ENCODE data around the gene USP51.
"Not testable (repeated sequence)": the region's sequence is repeated elsewhere in the genome, so short reads cannot be mapped to it uniquely, and the experiment has no call there.

USP51 gene

DNA sequence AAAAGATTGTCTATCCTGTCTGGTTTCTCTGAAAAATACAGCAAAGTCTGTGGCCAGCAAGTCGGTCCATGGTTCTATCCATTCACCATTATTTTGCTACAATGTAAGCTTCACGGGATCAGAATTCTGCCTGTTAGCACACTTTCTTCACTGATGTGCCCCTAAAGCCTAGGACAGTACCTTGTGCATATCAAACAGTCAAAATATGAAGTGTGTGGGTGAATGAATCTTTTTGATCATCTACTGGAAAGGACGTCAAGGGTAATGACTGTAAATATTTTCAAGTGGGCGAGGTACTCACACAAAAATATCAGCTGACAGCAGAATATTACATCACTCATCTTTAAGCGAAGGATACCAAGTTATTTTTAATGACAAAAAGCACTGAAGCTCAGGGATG is 24.5 kb downstream of the USP51 start:
- DNase-seq (ENCODE audit: low spot score) = not testable (repeated sequence)

DNA sequence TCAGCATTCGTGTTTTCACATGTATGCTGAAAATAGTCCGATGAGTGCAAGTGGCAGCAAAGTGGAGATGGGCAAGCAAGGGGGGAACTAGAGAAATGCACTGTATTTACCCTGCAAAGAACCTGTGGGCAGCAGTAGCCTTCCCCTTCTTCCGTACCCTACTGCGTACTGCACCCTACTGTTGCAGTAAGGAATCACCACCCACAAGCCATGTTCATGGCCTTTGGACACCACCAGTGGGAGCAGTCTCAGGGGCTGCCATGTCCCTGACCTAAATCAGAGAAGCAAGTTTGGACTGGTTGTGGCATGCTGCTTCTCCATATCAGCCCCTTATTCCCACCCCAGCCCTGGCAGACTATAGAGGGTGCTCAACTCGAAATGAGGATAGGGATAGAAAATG is 25.6 kb downstream of the USP51 start:
- not testable (repeated sequence) for DNase-seq (ENCODE audit: low spot score)

DNA sequence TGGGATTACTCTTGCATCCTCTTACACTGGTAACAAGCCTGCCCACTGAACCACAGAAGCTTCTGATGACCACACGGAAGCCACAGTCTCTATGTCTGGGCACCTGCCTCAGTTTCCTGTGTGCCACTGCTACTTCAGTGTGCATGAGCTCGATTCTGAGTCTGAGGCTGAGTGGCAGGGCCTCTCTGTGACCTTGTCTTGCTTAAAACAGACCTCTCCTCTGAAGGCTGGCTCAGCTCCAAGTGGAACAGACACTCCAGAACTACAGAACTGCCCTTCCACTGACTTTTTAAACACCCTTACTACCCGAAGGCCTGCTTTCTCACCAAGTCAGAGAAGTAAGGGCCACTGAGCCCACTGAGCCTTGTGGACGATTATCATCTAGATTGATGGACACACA is 29.7 kb downstream of the USP51 start:
- DNase-seq (ENCODE audit: low spot score) = not testable (repeated sequence)

DNA sequence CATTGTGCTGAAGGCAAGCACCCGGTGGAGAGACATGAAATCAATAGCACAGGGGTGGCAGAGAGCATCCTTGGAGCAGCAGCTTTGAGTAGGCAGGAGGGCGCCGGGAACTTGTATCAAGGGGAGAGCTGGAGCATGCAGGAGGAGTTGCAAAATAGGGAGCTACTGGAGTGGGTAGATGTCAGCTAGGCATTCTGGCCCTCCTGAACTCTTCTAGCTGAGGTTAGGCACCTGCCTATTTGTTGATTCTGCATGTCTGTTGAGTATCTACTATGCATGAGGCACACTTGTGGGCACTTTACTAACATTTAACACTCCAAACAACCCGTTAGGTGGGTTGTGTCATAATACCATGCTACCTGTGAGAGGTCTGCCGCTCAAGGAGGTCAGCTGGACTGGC is 30.2 kb downstream of the USP51 start:
- DNase-seq (ENCODE audit: low spot score) = not testable (repeated sequence)

DNA sequence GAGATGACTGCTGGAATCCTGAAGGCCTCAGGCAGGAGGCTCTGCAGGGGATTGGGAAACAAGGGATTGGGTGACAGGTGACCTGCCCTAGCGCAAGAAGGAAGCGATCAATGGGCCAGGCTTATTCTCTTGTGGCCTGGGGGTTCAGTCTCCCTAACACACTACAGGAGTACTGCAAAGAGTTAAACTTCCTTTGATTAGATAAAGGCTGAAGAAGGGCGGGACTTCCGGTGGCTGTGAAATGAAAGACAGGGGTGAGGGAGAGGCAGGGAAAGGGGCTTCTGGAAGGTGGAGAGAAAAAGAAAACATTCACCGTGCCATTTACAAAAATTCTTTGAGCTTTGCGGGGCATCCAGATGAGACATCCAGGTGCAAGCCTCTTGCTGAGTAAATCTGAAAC is 33.9 kb downstream of the USP51 start:
- DNase-seq (ENCODE audit: low spot score) = not testable (repeated sequence)

DNA sequence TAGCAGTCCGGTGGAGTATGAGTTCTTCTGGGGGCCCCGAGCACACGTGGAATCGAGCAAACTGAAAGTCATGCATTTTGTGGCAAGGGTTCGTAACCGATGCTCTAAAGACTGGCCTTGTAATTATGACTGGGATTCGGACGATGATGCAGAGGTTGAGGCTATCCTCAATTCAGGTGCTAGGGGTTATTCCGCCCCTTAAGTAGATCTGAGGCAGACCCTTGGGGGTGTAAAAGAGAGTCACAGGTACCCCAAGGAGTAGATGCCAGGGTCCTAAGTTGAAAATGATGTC is 36.9 kb downstream of the USP51 start:
- DNase-seq (ENCODE audit: low spot score) = no peak

DNA sequence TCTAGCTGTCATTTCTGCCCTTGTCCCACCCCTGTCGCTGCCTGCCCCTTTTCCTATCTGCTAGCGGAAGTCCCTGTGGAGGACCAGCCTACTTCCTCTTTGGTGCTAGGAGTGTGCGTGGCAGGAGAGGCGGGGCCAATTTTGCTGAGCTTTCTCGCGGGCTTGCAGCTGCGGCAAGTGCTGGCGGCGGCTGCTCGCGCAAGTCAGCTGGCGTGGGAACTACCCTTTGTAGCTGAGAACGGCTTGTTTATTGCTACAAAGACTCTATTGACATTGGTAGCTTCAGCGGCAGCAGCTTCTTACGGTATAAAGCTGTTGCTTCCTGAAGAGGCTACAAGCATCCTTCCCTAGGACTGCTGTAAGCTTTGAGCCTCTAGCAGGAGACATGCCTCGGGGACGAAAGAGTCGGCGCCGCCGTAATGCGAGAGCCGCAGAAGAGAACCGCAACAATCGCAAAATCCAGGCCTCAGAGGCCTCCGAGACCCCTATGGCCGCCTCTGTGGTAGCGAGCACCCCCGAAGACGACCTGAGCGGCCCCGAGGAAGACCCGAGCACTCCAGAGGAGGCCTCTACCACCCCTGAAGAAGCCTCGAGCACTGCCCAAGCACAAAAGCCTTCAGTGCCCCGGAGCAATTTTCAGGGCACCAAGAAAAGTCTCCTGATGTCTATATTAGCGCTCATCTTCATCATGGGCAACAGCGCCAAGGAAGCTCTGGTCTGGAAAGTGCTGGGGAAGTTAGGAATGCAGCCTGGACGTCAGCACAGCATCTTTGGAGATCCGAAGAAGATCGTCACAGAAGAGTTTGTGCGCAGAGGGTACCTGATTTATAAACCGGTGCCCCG is 37.4 kb downstream of the USP51 start, which contains the start of gene MAGEH1:
TSS of gene MAGEH1 (plus strand) at position 138 of the 843 bp plus-strand sequence. CDS start at position 386, 248 bp downstream.
- DNase-seq (ENCODE audit: low spot score) = no peak

DNA sequence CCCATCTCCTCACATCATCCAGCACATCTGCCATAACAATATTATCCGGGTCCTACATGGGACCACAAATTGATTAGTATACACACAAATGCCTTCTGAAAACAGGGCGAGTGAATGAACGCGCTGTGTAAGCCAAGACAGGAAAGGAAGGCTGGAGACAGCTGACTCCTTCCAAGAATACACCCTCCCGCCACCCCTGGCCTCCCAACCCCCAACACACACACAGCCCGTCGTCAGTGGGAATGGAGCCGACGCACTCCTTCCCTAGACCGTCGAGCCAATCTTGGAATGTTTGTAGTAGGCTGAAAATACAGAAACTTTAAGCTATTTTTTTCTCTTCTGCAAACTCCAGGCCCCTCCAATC is 38.0 kb downstream of the USP51 start:
- no peak for DNase-seq (ENCODE audit: low spot score)

DNA sequence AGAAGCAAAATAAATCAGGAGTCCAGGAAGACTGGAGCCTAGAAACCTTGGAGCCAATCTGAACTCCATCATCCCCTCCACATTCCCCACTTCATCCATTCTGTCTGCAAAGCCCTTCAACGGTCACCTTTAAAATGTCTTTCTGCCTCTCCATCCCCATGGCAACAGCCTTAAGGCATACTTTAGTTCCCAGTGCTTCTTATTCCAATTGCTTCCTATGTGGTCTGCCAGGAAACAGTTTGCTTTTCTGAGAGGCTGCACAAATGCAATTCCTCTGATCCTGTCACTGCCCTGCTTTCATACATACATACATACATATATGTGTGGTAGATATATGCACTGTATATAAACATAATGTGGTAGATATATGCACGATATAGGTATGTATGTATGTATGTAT is 38.5 kb downstream of the USP51 start:
- DNase-seq (ENCODE audit: low spot score) = no peak

DNA sequence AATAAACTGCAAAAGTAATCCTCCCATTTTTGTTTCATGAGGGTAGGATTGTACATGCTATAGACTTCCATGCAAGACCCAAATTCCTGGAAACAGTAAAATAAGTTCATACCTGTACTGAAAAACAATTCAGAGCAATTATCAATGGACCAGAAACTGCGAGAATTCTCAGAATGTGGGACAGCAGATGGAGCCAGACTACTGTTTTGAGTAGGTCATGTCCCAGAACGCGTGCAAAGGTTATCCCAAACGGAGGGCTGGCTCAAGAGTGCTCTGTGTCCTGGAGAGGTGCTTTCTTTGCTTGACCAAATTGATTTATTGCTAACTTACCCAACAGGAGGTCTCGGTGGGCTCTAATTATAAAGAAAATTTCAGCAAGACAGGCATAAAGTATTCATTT is 39.4 kb downstream of the USP51 start:
- DNase-seq (ENCODE audit: low spot score) = no peak

DNA sequence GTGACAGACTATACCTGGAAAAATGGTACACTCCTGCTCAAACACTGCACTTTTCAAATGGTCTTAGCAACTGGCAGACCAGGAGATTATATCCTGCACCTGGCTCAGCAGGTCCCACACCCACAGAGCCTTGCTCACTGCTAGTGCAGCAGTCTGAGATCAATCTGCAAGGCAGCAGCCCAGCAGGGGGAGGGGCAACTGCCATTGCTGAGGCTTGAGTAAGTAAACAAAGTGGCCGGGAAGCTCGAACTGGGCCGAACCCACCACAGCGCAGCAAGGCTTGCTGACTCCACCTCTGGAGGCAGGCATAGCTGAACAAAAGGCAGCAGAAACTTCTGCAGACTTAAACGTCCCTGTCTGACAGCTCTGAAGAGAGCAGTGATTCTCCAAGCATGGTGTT is 46.2 kb downstream of the USP51 start:
- not testable (repeated sequence) for DNase-seq (ENCODE audit: low spot score)
